Thyroid gland (tissue), 4 donors: ENCODE measurements around the gene NIPBL. TPM values are rescaled to one million over a fixed set of nuclear protein-coding genes. Genes with fewer than 3 reads are reported as not detected.

ENCODE experiments used
- DNase-seq, 2 donors: peaks; one replicate each; pipeline ENCODE4 v3.0.0-alpha.2; 2019
- H3K27ac ChIP-seq, 3 donors: fragments of 200-600 bp; sonication (generic); 1 replicate in 2 of 3; 2 replicates in 1 of 3; pipeline ENCODE4 v1.5.1; 2016 to 2019; ENCODE audit warnings: mild to moderate bottlenecking in 1 of 3, moderate library complexity in 1 of 3
- H3K27me3 ChIP-seq: fragments of 200-600 bp; sonication (generic); one replicate; pipeline ENCODE4 v1.5.1; 2019
- H3K36me3 ChIP-seq, 2 donors: fragments of 200-600 bp; sonication (generic); one replicate each; pipeline ENCODE4 v1.5.1; 2016 to 2019
- H3K4me1 ChIP-seq, 2 donors: fragments of 200-600 bp; sonication (generic); one replicate each; pipeline ENCODE4 v1.5.1; 2017 to 2019
- H3K4me3 ChIP-seq, 3 donors: fragments of 200-600 bp; sonication (generic); replicated peaks in 1 of 3; 1 replicate in 2 of 3; 2 replicates in 1 of 3; pipeline ENCODE4 v1.5.1; 2016; ENCODE audit warnings: mild to moderate bottlenecking in 1 of 3
- H3K9me3 ChIP-seq: fragments of 200-600 bp; sonication (generic); one replicate; pipeline ENCODE4 v1.5.1; 2017
- CTCF ChIP-seq, 6 experiments: fragments of 200-600 bp in 3 of 6; fragments of 450-650 bp in 3 of 6; sonication (generic) in 3 of 6; IDR thresholded peaks; one replicate each; pipeline ENCODE4 v1.5.1; 2016 to 2019; ENCODE audit warnings: antibody characterized with exemption in 6 of 6, mild to moderate bottlenecking in 2 of 6, inconsistent platforms in 1 of 6, moderate library complexity in 1 of 6
- POLR2A ChIP-seq, 2 donors: fragments of 450-650 bp; IDR thresholded peaks; one replicate each; pipeline ENCODE4 v1.6.1; 2017; ENCODE audit warnings: antibody characterized with exemption in 2 of 2, mild to moderate bottlenecking in 2 of 2, moderate library complexity in 1 of 2
- WGBS, 2 donors: methylation state at CpG; one replicate each; pipeline ENCODE4 v1.1.5; 2017; 5-methylcytosine and 5-hydroxymethylcytosine counted together
- intact Hi-C: fragments of 100-400 bp; cut with DNase I; formaldehyde crosslinking; loops from one replicate; pipeline ENCODE4 v1.15.1; 2023
- total RNA-seq, 4 donors: library from RNA; depleted of rRNA; stranded (reverse); fragments of >200 nt; gene quantifications; one replicate each; pipeline ENCODE4 v1.2.3, GENCODE V29; 2016

Gene NIPBL
- total RNA-seq, 4 donors from 2014 or later: 62.1 to 145 (median 87.8) TPM

- H3K4me1 ChIP-seq: peaks cover 7 to 15% of the 10 kb centered on the region in 2 donors
- H3K27ac ChIP-seq: no peak overlapping the region
- DNase-seq: no peak
- no peak overlapping the region for H3K4me3 ChIP-seq
- intact Hi-C loops: no loop called here
- H3K36me3 ChIP-seq: no peaks in the 10 kb centered on the region
- no peak for TF ChIP-seq CTCF (IDR thresholded peaks at IDR 0.05)
- TF ChIP-seq POLR2A (IDR thresholded peaks at IDR 0.05): no peak
- no peaks in the 10 kb centered on the region for H3K27me3 ChIP-seq
- 79 to 81% methylated on average over 2 of the region's 2 CpGs for WGBS, 2 donors
- no peaks in the 10 kb centered on the region for H3K9me3 ChIP-seq
Observed at GRCh38 chr5:36953043-36953442, 76.5 kb downstream of the NIPBL start.

GRCh38 chr5:36957953-36958537 is 81.5 kb downstream of the NIPBL start:
- H3K9me3 ChIP-seq: no peaks in the 10 kb centered on the region
- no peak overlapping the region for H3K4me3 ChIP-seq
- H3K4me1 ChIP-seq: peaks cover 6 to 11% of the 10 kb centered on the region in 2 donors
- H3K27ac ChIP-seq: no peak overlapping the region
- TF ChIP-seq CTCF (IDR thresholded peaks at IDR 0.05) (no peak), POLR2A (IDR thresholded peaks at IDR 0.05) (no peak)
- peaks cover 0 to 7% of the 10 kb centered on the region in 2 donors for H3K36me3 ChIP-seq
- DNase-seq: no peak
- 98% methylated on average over 3 of the region's 3 CpGs for WGBS, 2 donors
- no peaks in the 10 kb centered on the region for H3K27me3 ChIP-seq
- intact Hi-C loops: no loop called here

- Histone ChIP-seq H3K27ac (no peak overlapping the region), H3K27me3 (no peaks in the 10 kb centered on the region), H3K4me1 (peaks cover under 1 to 11% of the 10 kb centered on the region in 2 donors), H3K9me3 (no peaks in the 10 kb centered on the region), H3K4me3 (no peak overlapping the region), H3K36me3 (peaks cover 0 to 7% of the 10 kb centered on the region in 2 donors)
- no peak for DNase-seq
- 92 to 94% methylated on average over 2 of the region's 2 CpGs for WGBS, 2 donors
- TF ChIP-seq CTCF (IDR thresholded peaks at IDR 0.05) (no peak), POLR2A (IDR thresholded peaks at IDR 0.05) (no peak)
- intact Hi-C loops: no loop called here
Observed at GRCh38 chr5:36958612-36959011, 82.0 kb downstream of the NIPBL start.

- no peaks in the 10 kb centered on the region for H3K27me3 ChIP-seq
- TF ChIP-seq POLR2A (IDR thresholded peaks at IDR 0.05) (no peak), CTCF (IDR thresholded peaks at IDR 0.05) (no peak)
- no peak overlapping the region for H3K27ac ChIP-seq
- 94 to 98% methylated on average over 1 of the region's 1 CpG for WGBS, 2 donors
- intact Hi-C loops: no loop called here
- no peaks in the 10 kb centered on the region for H3K9me3 ChIP-seq
- peaks cover 0 to 4% of the 10 kb centered on the region in 2 donors for H3K4me1 ChIP-seq
- no peak for DNase-seq
- H3K36me3 ChIP-seq: peaks cover 7 to 16% of the 10 kb centered on the region in 2 donors
- H3K4me3 ChIP-seq: no peak overlapping the region
Observed at GRCh38 chr5:36965179-36965578, 88.6 kb downstream of the NIPBL start.

GRCh38 chr5:36969700-36970395 is 93.3 kb downstream of the NIPBL start:
- H3K36me3 ChIP-seq: peaks cover 8 to 20% of the 10 kb centered on the region in 2 donors
- 95 to 98% methylated on average over 2 of the region's 2 CpGs for WGBS, 2 donors
- no peaks in the 10 kb centered on the region for H3K27me3 ChIP-seq

More at GRCh38 chr5:36969700-36970395, 93.3 kb downstream of the NIPBL start:
- DNase-seq: no peak
- no peaks in the 10 kb centered on the region for H3K9me3 ChIP-seq
- intact Hi-C loops: no loop called here
- H3K27ac ChIP-seq: no peak overlapping the region
- no peak overlapping the region for H3K4me3 ChIP-seq
- H3K4me1 ChIP-seq: no peaks in the 10 kb centered on the region
- no peak for TF ChIP-seq CTCF (IDR thresholded peaks at IDR 0.05)
- no peak for TF ChIP-seq POLR2A (IDR thresholded peaks at IDR 0.05)
